Measurements from ENCODE around the gene DEUP1. TPM values are rescaled to one million over a fixed set of nuclear protein-coding genes. Genes with fewer than 3 reads are reported as not detected.
"Not testable (repeated sequence)": the region's sequence is repeated elsewhere in the genome, so short reads cannot be mapped to it uniquely, and the experiment has no call there.

The DEUP1 gene
- total and polyA plus RNA-seq, 8 donors = not detected

GRCh38 chr11:93432247-93432646 is 101.7 kb downstream of the DEUP1 start:
- intact Hi-C loops (cut with DNase I; ENCODE audit: low total_unique reads) = no loop called here
- 77 to 89% (median 82%) methylated on average over 3 of the region's 3 CpGs for WGBS, 5 donors
- Histone ChIP-seq H3K36me3 (no peaks in the 10 kb centered on the region), H3K9me3 (no peaks in the 10 kb centered on the region), H3K4me1 (peaks cover 0 to 2% (median 0%) of the 10 kb centered on the region in 4 donors), H3K27ac (no peak overlapping the region), H3K4me3 (no peak overlapping the region), H3K27me3 (no peaks in the 10 kb centered on the region)
- DNase-seq = no peak
- TF ChIP-seq EP300 (IDR thresholded peaks at IDR 0.05) (no peak), POLR2AphosphoS5 (IDR thresholded peaks at IDR 0.05) (no peak), POLR2A (IDR thresholded peaks at IDR 0.05) (no peak), CTCF (IDR thresholded peaks at IDR 0.05) (no peak)

- H3K27ac ChIP-seq; H3K4me3 ChIP-seq; DNase-seq; intact Hi-C loops (cut with DNase I; ENCODE audit: low total_unique reads); H3K27me3 ChIP-seq; H3K36me3 ChIP-seq; H3K9me3 ChIP-seq; H3K4me1 ChIP-seq: not testable (repeated sequence)
- WGBS, 5 donors = 81 to 92% (median 91%) methylated on average over 2 of the region's 2 CpGs
Measured at GRCh38 chr11:93443232-93443631, 112.7 kb downstream of the DEUP1 start.

- Histone ChIP-seq H3K36me3 (no peaks in the 10 kb centered on the region), H3K27me3 (no peaks in the 10 kb centered on the region), H3K9me3 (no peaks in the 10 kb centered on the region), H3K27ac (no peak overlapping the region), H3K4me3 (no peak overlapping the region), H3K4me1 (no peaks in the 10 kb centered on the region)
- no peak for TF ChIP-seq CTCF (IDR thresholded peaks at IDR 0.05)
- no peak for TF ChIP-seq POLR2AphosphoS5 (IDR thresholded peaks at IDR 0.05)
- TF ChIP-seq EP300 (IDR thresholded peaks at IDR 0.05) = no peak
- no peak for TF ChIP-seq POLR2A (IDR thresholded peaks at IDR 0.05)
- WGBS, 5 donors = 49 to 73% (median 56%) methylated on average over 8 of the region's 8 CpGs
- peak in 1 of 2 donors; percentile 79 for DNase-seq
- intact Hi-C loops (cut with DNase I; ENCODE audit: low total_unique reads) = no loop called here
Measured at GRCh38 chr11:93444617-93445073, 114.1 kb downstream of the DEUP1 start.

GRCh38 chr11:93458286-93458685 is 127.7 kb downstream of the DEUP1 start:
- no peaks in the 10 kb centered on the region for H3K9me3 ChIP-seq
- H3K4me3 ChIP-seq = no peak overlapping the region
- intact Hi-C loops (cut with DNase I; ENCODE audit: low total_unique reads) = no loop called here
- 81 to 93% (median 88%) methylated on average over 8 to 9 of the region's 9 CpGs for WGBS, 5 donors
- TF ChIP-seq POLR2A (IDR thresholded peaks at IDR 0.05) = no peak
- TF ChIP-seq CTCF (IDR thresholded peaks at IDR 0.05) = no peak
- no peak for TF ChIP-seq POLR2AphosphoS5 (IDR thresholded peaks at IDR 0.05)
- no peak for TF ChIP-seq EP300 (IDR thresholded peaks at IDR 0.05)
- H3K36me3 ChIP-seq = no peaks in the 10 kb centered on the region
- no peaks in the 10 kb centered on the region for H3K4me1 ChIP-seq
- no peak overlapping the region for H3K27ac ChIP-seq
- H3K27me3 ChIP-seq = no peaks in the 10 kb centered on the region
- DNase-seq = no peak

GRCh38 chr11:93463666-93464065 is 133.1 kb downstream of the DEUP1 start:
- WGBS, 5 donors = 80 to 97% (median 95%) methylated on average over 4 of the region's 4 CpGs
- H3K27me3 ChIP-seq; H3K27ac ChIP-seq; DNase-seq; H3K4me3 ChIP-seq; H3K36me3 ChIP-seq; intact Hi-C loops (cut with DNase I; ENCODE audit: low total_unique reads); H3K4me1 ChIP-seq; H3K9me3 ChIP-seq: not testable (repeated sequence)
